ENCODE data around the gene SLC25A23.

The SLC25A23 gene

GRCh38 chr19:6489278-6490061 is 29.9 kb upstream of the SLC25A23 start:
- H3K4me1 Mint-ChIP-seq (ENCODE audit: low read depth), result peaks cover 20% of the 10 kb centered on the region

GRCh38 chr19:6484831-6485230 is 25.2 kb upstream of the SLC25A23 start:
- Mint-ChIP-seq H3K4me3 (no peak overlapping the region), H3K27ac (no peak overlapping the region), H3K4me1 (ENCODE audit: low read depth) (peaks cover 33% of the 10 kb centered on the region), H3K27me3 (no peaks in the 10 kb centered on the region), H3K9me3 (no peaks in the 10 kb centered on the region), H3K36me3 (ENCODE audit: low read depth) (peaks cover 13% of the 10 kb centered on the region)
- DNase-seq, result no peak

More at GRCh38 chr19:6489278-6490061, 29.9 kb upstream of the SLC25A23 start:
- Mint-ChIP-seq H3K4me3 (peak overlapping the region; percentile 72), H3K27ac (peak overlapping the region; percentile 82), H3K27me3 (no peaks in the 10 kb centered on the region), H3K36me3 (ENCODE audit: low read depth) (no peaks in the 10 kb centered on the region), H3K9me3 (peaks cover 5% of the 10 kb centered on the region)
- DNase-seq, result no peak

- Mint-ChIP-seq H3K4me3 (no peak overlapping the region), H3K4me1 (ENCODE audit: low read depth) (peaks cover 32% of the 10 kb centered on the region), H3K27ac (peak overlapping the region; percentile 54), H3K9me3 (no peaks in the 10 kb centered on the region), H3K36me3 (ENCODE audit: low read depth) (peaks cover 18% of the 10 kb centered on the region), H3K27me3 (no peaks in the 10 kb centered on the region)
- DNase-seq, result no peak
Observed at GRCh38 chr19:6484230-6484629, 24.6 kb upstream of the SLC25A23 start.

- Mint-ChIP-seq H3K4me1 (ENCODE audit: low read depth) (peaks cover 31% of the 10 kb centered on the region), H3K36me3 (ENCODE audit: low read depth) (peaks cover 22% of the 10 kb centered on the region), H3K27me3 (no peaks in the 10 kb centered on the region), H3K27ac (peak overlapping the region; percentile 96), H3K9me3 (no peaks in the 10 kb centered on the region), H3K4me3 (no peak overlapping the region)
- DNase-seq, result no peak
Observed at GRCh38 chr19:6483235-6483634, 23.6 kb upstream of the SLC25A23 start.

- Mint-ChIP-seq H3K36me3 (ENCODE audit: low read depth) (peaks cover 24% of the 10 kb centered on the region), H3K4me3 (peak overlapping the region; percentile 95), H3K9me3 (no peaks in the 10 kb centered on the region), H3K27me3 (no peaks in the 10 kb centered on the region), H3K4me1 (ENCODE audit: low read depth) (peaks cover 31% of the 10 kb centered on the region), H3K27ac (peak overlapping the region; percentile 96)
- DNase-seq, result no peak
Observed at GRCh38 chr19:6482343-6482686, 22.7 kb upstream of the SLC25A23 start.

- DNase-seq, result peak; percentile 83
- Mint-ChIP-seq H3K27ac (peak within 1 kb of the TSS; percentile 96), H3K36me3 (ENCODE audit: low read depth) (peaks cover 29% of the 10 kb centered on the region), H3K4me3 (peak within 1 kb of the TSS; percentile 95), H3K4me1 (ENCODE audit: low read depth) (peaks cover 31% of the 10 kb centered on the region), H3K27me3 (no peaks in the 10 kb centered on the region), H3K9me3 (no peaks in the 10 kb centered on the region)
Observed at GRCh38 chr19:6481541-6482342, 22.1 kb upstream of the SLC25A23 start, which contains the start of gene DENND1C. DENND1C (minus strand) TSS chr19:6481787; CDS start chr19:6481695, 92 bp downstream.

- peak; percentile 63 for DNase-seq
- H3K36me3 Mint-ChIP-seq (ENCODE audit: low read depth), result peaks cover 37% of the 10 kb centered on the region
- peak overlapping the region; percentile 96 for H3K27ac Mint-ChIP-seq
- no peaks in the 10 kb centered on the region for H3K27me3 Mint-ChIP-seq
- H3K4me1 Mint-ChIP-seq (ENCODE audit: low read depth), result peaks cover 31% of the 10 kb centered on the region
- peak overlapping the region; percentile 95 for H3K4me3 Mint-ChIP-seq
- H3K9me3 Mint-ChIP-seq, result no peaks in the 10 kb centered on the region
Observed at GRCh38 chr19:6480848-6481415, 21.3 kb upstream of the SLC25A23 start.

GRCh38 chr19:6479836-6480398 is 20.3 kb upstream of the SLC25A23 start:
- H3K4me1 Mint-ChIP-seq (ENCODE audit: low read depth), result peaks cover 31% of the 10 kb centered on the region
- H3K27ac Mint-ChIP-seq, result peak overlapping the region; percentile 96
- H3K36me3 Mint-ChIP-seq (ENCODE audit: low read depth), result peaks cover 44% of the 10 kb centered on the region
- no peaks in the 10 kb centered on the region for H3K9me3 Mint-ChIP-seq
- DNase-seq, result no peak
- H3K27me3 Mint-ChIP-seq, result no peaks in the 10 kb centered on the region
- H3K4me3 Mint-ChIP-seq, result peak overlapping the region; percentile 95

- H3K4me3 Mint-ChIP-seq, result no peak overlapping the region
- H3K9me3 Mint-ChIP-seq, result no peaks in the 10 kb centered on the region
- no peaks in the 10 kb centered on the region for H3K27me3 Mint-ChIP-seq
- peak overlapping the region; percentile 80 for H3K27ac Mint-ChIP-seq
- DNase-seq, result no peak
- H3K36me3 Mint-ChIP-seq (ENCODE audit: low read depth), result peaks cover 54% of the 10 kb centered on the region
- H3K4me1 Mint-ChIP-seq (ENCODE audit: low read depth), result peaks cover 32% of the 10 kb centered on the region
Observed at GRCh38 chr19:6478815-6479214, 19.2 kb upstream of the SLC25A23 start.

GRCh38 chr19:6476896-6477431 is 17.4 kb upstream of the SLC25A23 start:
- H3K36me3 Mint-ChIP-seq (ENCODE audit: low read depth), result peaks cover 64% of the 10 kb centered on the region
- no peak overlapping the region for H3K4me3 Mint-ChIP-seq
- no peaks in the 10 kb centered on the region for H3K9me3 Mint-ChIP-seq
- no peak overlapping the region for H3K27ac Mint-ChIP-seq
- H3K27me3 Mint-ChIP-seq, result no peaks in the 10 kb centered on the region
- no peak for DNase-seq
- H3K4me1 Mint-ChIP-seq (ENCODE audit: low read depth), result peaks cover 21% of the 10 kb centered on the region

GRCh38 chr19:6476155-6476895 is 16.7 kb upstream of the SLC25A23 start:
- H3K4me1 Mint-ChIP-seq (ENCODE audit: low read depth), result peaks cover 17% of the 10 kb centered on the region
- H3K4me3 Mint-ChIP-seq, result no peak overlapping the region
- no peaks in the 10 kb centered on the region for H3K27me3 Mint-ChIP-seq
- peak; percentile 83 for DNase-seq
- H3K9me3 Mint-ChIP-seq, result no peaks in the 10 kb centered on the region
- H3K27ac Mint-ChIP-seq, result no peak overlapping the region
- peaks cover 65% of the 10 kb centered on the region for H3K36me3 Mint-ChIP-seq (ENCODE audit: low read depth)

- no peaks in the 10 kb centered on the region for H3K27me3 Mint-ChIP-seq
- peaks cover 66% of the 10 kb centered on the region for H3K36me3 Mint-ChIP-seq (ENCODE audit: low read depth)
- no peak overlapping the region for H3K27ac Mint-ChIP-seq
- DNase-seq, result no peak
- no peaks in the 10 kb centered on the region for H3K9me3 Mint-ChIP-seq
- H3K4me3 Mint-ChIP-seq, result no peak overlapping the region
- H3K4me1 Mint-ChIP-seq (ENCODE audit: low read depth), result peaks cover 13% of the 10 kb centered on the region
Observed at GRCh38 chr19:6475321-6476108, 15.9 kb upstream of the SLC25A23 start.

- no peak overlapping the region for H3K4me3 Mint-ChIP-seq
- H3K27me3 Mint-ChIP-seq, result no peaks in the 10 kb centered on the region
- H3K36me3 Mint-ChIP-seq (ENCODE audit: low read depth), result peaks cover 69% of the 10 kb centered on the region
Observed at GRCh38 chr19:6473647-6474046, 14.1 kb upstream of the SLC25A23 start.

More at GRCh38 chr19:6473647-6474046, 14.1 kb upstream of the SLC25A23 start:
- no peaks in the 10 kb centered on the region for H3K9me3 Mint-ChIP-seq
- peak overlapping the region; percentile 37 for H3K27ac Mint-ChIP-seq
- DNase-seq, result no peak
- H3K4me1 Mint-ChIP-seq (ENCODE audit: low read depth), result peaks cover 2% of the 10 kb centered on the region

Measured in activated T-cell treated with anti-CD3 and anti-CD28 coated beads, Interleukin-2, amount 50 U/mL, for 24 hours (primary cell).